ENCODE data around the gene WDSUB1. TPM values are rescaled to one million over a fixed set of nuclear protein-coding genes. Genes with fewer than 3 reads are reported as not detected.

WDSUB1 gene
- total RNA-seq, 3 donors from 2014 or later: 2.3 to 3.6 (median 2.4) TPM

DNA sequence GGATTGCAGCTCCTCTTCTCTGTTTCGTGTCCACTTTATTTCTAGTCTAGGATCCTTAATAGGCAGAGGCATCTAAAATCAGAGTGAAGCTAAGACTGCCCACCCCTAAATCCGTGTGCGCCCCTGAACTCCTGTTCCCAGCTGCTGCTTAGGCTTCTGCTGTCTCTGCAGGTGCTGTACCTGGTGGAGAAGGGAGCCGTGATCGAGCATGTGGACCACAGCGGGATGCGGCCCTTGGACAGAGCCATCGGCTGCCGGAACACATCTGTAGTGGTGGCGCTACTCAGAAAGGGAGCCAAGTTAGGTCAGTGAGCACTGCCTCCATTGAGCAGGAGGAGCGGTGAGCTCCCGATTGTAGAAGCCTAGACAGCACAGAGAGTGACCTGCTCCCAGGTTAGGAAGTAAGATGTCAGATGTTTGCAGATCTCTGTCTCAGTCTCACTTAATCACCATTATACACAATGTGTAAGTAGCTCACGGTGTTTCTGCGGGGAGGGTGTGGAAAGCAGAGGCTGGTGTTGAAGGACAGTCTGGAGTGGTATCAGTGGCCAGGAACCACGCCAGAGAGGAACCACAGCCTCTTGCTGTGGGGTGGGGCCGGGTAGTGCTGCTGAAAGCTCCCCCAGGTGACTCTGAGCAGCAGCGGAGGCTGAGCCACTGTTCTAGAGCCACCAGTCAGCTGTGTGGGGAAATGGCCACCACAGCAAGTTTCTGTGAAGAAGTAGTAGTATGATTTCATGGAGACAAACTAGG is 62.3 kb downstream of the WDSUB1 start:
- DNase-seq (no peak), ATAC-seq (no peak)
- H3K4me1 Mint-ChIP-seq (ENCODE audit: low read depth): peaks cover 16% of the 10 kb centered on the region
- H3K9me3 Mint-ChIP-seq: no peaks in the 10 kb centered on the region
- no peak overlapping the region for H3K4me3 Mint-ChIP-seq
- H3K27me3 Mint-ChIP-seq (ENCODE audit: low read depth): no peaks in the 10 kb centered on the region
- no peaks in the 10 kb centered on the region for H3K36me3 Mint-ChIP-seq (ENCODE audit: insufficient read depth)

DNA sequence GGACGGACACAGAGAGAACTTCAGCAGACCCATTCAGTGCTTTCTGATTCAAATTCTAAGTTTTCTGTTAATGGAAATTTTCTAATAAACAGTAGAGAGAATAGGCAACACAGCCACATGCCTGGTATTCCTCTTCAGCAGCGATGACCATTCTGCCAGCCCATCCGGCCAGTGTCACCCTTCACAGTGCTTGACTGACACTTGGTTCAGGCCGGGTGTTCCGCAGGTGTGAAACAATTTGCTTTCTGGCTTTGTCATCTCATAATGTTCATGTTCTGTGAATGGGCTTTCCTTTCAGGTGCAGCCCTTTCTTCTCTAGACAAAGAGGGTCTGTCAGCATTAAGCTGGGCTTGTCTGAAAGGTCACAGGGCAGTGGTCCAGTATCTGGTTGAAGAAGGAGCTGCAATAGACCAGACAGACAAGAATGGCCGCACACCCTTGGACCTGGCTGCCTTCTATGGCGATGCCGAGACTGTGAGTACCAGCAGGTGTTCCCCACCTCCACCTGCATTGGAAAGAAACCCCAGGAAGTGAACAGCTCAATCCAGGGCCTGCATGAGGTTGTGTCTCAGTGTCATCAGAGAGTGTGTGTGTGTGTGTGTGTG is 67.0 kb downstream of the WDSUB1 start:
- Mint-ChIP-seq H3K27me3 (ENCODE audit: low read depth) (peaks cover 2% of the 10 kb centered on the region), H3K36me3 (ENCODE audit: insufficient read depth) (no peaks in the 10 kb centered on the region), H3K4me1 (ENCODE audit: low read depth) (peaks cover 2% of the 10 kb centered on the region), H3K4me3 (no peak overlapping the region), H3K9me3 (no peaks in the 10 kb centered on the region)
- no peak for DNase-seq
- ATAC-seq: no peak

DNA sequence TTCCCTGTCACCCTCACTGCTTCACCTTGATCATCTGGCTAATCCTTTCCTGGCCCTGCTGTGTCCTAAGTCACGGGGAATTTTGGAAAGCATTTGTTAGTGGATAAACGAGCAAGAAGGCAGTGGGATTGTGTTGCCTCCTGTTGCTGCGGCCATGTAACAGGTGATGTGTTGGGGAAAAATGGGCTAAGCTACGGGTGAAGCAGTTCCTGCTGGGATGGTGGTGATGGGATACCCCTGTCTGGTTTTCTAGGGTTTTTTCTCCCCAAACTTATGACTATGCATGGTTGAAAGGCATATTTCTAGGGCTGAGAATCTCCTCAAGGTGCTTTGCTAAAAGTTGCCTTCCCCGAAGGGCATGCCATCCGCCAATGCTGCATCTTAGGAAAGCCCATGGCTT is 68.1 kb downstream of the WDSUB1 start:
- no peak for DNase-seq
- Mint-ChIP-seq H3K36me3 (ENCODE audit: insufficient read depth) (no peaks in the 10 kb centered on the region), H3K4me3 (no peak overlapping the region), H3K9me3 (no peaks in the 10 kb centered on the region), H3K4me1 (ENCODE audit: low read depth) (no peaks in the 10 kb centered on the region), H3K27me3 (ENCODE audit: low read depth) (peaks cover 2% of the 10 kb centered on the region)
- no peak for ATAC-seq

- Mint-ChIP-seq H3K4me3 (no peak overlapping the region), H3K4me1 (ENCODE audit: low read depth) (no peaks in the 10 kb centered on the region), H3K27me3 (ENCODE audit: low read depth) (peaks cover 2% of the 10 kb centered on the region), H3K9me3 (no peaks in the 10 kb centered on the region), H3K36me3 (ENCODE audit: insufficient read depth) (no peaks in the 10 kb centered on the region)
- DNase-seq (no peak), ATAC-seq (no peak)
Measured at GRCh38 chr2:159217676-159218075, 68.8 kb downstream of the WDSUB1 start.

GRCh38 chr2:159215116-159215515 is 71.4 kb downstream of the WDSUB1 start:
- H3K36me3 Mint-ChIP-seq (ENCODE audit: insufficient read depth): no peaks in the 10 kb centered on the region
- DNase-seq (no peak), ATAC-seq (no peak)
- no peaks in the 10 kb centered on the region for H3K9me3 Mint-ChIP-seq
- H3K4me3 Mint-ChIP-seq: no peak overlapping the region
- H3K27me3 Mint-ChIP-seq (ENCODE audit: low read depth): peaks cover 2% of the 10 kb centered on the region
- H3K4me1 Mint-ChIP-seq (ENCODE audit: low read depth): peaks cover 11% of the 10 kb centered on the region

- peaks cover 2% of the 10 kb centered on the region for H3K27me3 Mint-ChIP-seq (ENCODE audit: low read depth)
- H3K4me3 Mint-ChIP-seq: no peak overlapping the region
- H3K36me3 Mint-ChIP-seq (ENCODE audit: insufficient read depth): no peaks in the 10 kb centered on the region
- ATAC-seq: no peak
- H3K4me1 Mint-ChIP-seq (ENCODE audit: low read depth): peaks cover 18% of the 10 kb centered on the region
- DNase-seq: no peak
- H3K9me3 Mint-ChIP-seq: no peaks in the 10 kb centered on the region
Measured at GRCh38 chr2:159214325-159214865, 72.1 kb downstream of the WDSUB1 start.

DNA sequence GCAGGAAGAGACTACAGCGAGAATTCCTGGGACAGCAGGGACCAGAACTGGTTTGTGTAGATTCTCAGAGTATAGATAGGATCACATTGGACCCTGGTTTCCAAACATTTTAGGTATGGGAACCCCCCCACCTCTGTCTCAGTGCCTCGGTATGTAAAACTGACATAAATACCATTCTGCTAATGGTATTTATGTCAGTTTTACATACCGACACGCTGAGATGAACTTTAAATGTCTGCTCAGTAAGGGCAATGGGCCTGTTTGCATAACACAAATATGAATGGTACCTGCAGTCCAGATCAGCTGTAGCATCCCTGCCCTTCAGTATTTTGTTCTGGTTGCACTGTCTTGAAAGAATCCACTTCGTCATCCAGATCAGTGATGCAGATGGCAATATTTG is 73.2 kb downstream of the WDSUB1 start:
- peaks cover 25% of the 10 kb centered on the region for H3K4me1 Mint-ChIP-seq (ENCODE audit: low read depth)
- ATAC-seq (no peak), DNase-seq (no peak)
- H3K4me3 Mint-ChIP-seq: no peak overlapping the region
- H3K9me3 Mint-ChIP-seq: no peaks in the 10 kb centered on the region
- no peaks in the 10 kb centered on the region for H3K27me3 Mint-ChIP-seq (ENCODE audit: low read depth)
- no peaks in the 10 kb centered on the region for H3K36me3 Mint-ChIP-seq (ENCODE audit: insufficient read depth)

DNA sequence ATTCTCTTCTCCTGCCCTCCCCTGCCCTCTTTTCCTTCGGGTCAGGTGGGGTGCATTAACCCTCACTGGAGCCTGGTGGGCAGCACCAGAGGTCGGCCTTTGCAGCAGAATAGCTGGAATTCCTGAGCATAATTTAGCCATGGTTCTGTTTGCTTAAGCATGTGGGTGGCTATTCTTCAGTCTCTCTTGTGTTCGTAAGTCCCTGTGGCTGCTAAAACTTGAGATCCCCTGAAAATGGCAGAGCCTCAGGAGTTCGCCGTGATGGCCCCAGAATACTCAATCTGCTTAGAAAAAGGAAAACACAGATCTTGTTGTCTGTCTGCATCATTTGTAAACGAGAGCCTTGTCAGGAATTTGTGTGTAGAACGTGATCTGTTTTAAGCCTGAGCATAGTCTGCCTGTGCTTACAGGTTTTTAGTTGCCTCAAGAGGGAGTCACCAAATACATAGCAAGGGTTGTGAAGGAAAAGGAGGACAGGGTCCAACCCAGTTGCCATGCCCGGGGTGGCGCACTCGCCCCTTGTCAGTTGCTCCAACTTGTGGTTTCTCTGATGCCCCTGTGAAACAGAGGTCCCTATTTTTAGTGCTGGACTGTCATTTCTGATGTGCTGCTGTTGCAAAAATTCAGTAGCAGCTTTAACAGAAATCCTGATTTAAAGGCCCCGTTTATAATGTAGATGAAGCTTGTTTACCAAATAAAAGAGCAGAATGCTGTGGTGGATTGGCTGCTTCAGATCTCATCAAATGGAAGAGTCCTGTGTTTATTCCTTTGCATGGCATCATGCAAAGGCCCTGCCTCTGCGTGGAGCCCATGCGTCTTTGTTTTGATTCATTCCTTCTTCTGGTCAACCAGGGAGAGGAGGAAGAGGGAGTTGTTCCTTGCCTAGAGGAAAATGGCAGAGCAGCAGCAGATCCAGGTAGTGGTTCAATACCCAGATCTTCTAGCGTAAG is 74.8 kb downstream of the WDSUB1 start:
- no peak for ATAC-seq
- peaks cover 25% of the 10 kb centered on the region for H3K4me1 Mint-ChIP-seq (ENCODE audit: low read depth)

GRCh38 chr2:159209341-159210306 is 76.9 kb downstream of the WDSUB1 start:
- H3K9me3 Mint-ChIP-seq: no peaks in the 10 kb centered on the region
- DNase-seq (no peak), ATAC-seq (peak; percentile 62 to 66)
- peak overlapping the region; percentile 39 for H3K4me3 Mint-ChIP-seq
- no peaks in the 10 kb centered on the region for H3K36me3 Mint-ChIP-seq (ENCODE audit: insufficient read depth)
- peaks cover 25% of the 10 kb centered on the region for H3K4me1 Mint-ChIP-seq (ENCODE audit: low read depth)
- H3K27me3 Mint-ChIP-seq (ENCODE audit: low read depth): no peaks in the 10 kb centered on the region

More for the DNA sequence above, 74.8 kb downstream of the WDSUB1 start:
- H3K4me3 Mint-ChIP-seq: no peak overlapping the region
- no peaks in the 10 kb centered on the region for H3K27me3 Mint-ChIP-seq (ENCODE audit: low read depth)
- H3K9me3 Mint-ChIP-seq: no peaks in the 10 kb centered on the region
- no peaks in the 10 kb centered on the region for H3K36me3 Mint-ChIP-seq (ENCODE audit: insufficient read depth)
- DNase-seq: no peak

GRCh38 chr2:159208438-159208837 is 78.1 kb downstream of the WDSUB1 start:
- DNase-seq: no peak
- no peak overlapping the region for H3K4me3 Mint-ChIP-seq
- no peaks in the 10 kb centered on the region for H3K9me3 Mint-ChIP-seq
- H3K27me3 Mint-ChIP-seq (ENCODE audit: low read depth): no peaks in the 10 kb centered on the region
- H3K36me3 Mint-ChIP-seq (ENCODE audit: insufficient read depth): no peaks in the 10 kb centered on the region
- no peak for ATAC-seq
- peaks cover 25% of the 10 kb centered on the region for H3K4me1 Mint-ChIP-seq (ENCODE audit: low read depth)

DNA sequence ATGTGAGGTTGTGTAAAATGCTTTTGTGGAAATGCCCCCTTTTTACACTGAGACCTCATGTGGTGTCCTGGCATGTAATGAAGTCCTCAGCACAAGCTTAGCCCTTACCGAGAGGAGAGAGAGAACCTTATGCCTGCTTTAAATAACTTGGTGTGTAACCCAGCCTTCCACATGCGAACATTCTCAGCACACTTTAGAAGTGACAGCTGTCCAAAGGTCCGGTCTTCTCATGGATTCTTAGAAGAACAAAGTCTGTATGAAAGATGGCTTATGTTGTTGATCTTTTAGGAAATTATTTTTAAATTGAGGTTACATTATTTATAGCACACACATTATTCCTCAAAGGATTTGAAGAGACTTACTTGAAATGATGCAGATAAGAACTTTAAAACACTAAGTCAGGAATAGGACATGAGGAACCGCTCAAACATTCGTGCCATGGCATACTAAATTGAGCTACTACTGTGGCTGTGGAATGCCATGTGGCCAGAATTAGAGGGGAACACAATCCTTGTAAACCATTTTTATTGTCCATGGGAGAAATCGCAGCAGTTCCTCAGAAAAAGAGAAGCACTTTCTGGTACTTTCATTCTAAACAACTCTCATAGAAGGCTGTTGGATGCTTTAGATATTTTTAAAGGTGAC is 79.6 kb downstream of the WDSUB1 start:
- H3K36me3 Mint-ChIP-seq (ENCODE audit: insufficient read depth): no peaks in the 10 kb centered on the region
- H3K4me3 Mint-ChIP-seq: no peak overlapping the region
- H3K4me1 Mint-ChIP-seq (ENCODE audit: low read depth): peaks cover 32% of the 10 kb centered on the region
- H3K9me3 Mint-ChIP-seq: no peaks in the 10 kb centered on the region
- ATAC-seq: no peak
- no peak for DNase-seq
- H3K27me3 Mint-ChIP-seq (ENCODE audit: low read depth): no peaks in the 10 kb centered on the region

DNA sequence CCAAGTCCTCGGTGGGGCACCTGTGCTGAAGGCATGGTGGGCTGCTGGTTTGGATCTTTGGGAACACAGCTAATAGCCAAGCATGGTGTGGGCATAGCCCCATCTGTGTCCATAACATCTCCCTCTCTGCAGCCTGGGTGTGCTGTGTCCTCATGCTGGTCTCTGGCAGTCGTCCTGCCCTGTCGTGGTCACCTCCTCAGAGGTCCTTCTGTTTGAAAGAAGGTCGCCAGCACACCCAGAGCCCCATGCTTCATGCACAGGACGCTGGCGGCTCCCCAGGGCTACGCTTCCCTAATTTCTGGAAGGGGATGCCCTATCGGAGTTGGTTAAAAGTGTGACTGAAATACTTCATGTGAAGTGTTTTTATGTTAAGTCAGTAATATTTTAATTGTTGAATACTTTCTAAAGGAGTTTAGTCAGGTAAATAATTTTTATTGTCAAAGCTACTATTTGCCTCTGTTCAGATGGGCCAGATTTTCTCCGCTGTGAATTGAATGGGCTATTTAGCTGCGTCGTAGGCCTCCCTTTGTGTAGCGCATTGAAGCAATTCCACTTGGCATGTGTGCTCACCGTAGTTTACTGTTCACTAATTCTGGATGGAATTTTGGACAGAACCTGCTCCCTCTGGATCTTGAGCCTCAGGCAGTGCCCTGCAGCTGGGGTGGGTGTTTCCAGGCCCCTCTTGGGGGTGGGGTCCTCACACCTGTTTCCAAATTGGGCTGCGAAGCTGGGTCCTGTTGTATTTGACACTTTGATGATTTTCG is 81.9 kb downstream of the WDSUB1 start:
- Mint-ChIP-seq H3K9me3 (no peaks in the 10 kb centered on the region), H3K4me3 (no peak overlapping the region), H3K4me1 (ENCODE audit: low read depth) (peaks cover 27% of the 10 kb centered on the region), H3K27me3 (ENCODE audit: low read depth) (no peaks in the 10 kb centered on the region), H3K36me3 (ENCODE audit: insufficient read depth) (no peaks in the 10 kb centered on the region)
- ATAC-seq (no peak), DNase-seq (no peak)

All from activated T-cell treated with anti-CD3 and anti-CD28 coated beads, Interleukin-2, amount 50 U/mL, for 4 hours (primary cell).